Heart left ventricle (tissue), 13 donors: ENCODE data around the gene PRM2.

Experiments
- POLR2A ChIP-seq, 2 donors: fragments of 450-650 bp; IDR thresholded peaks; one replicate each; pipeline ENCODE4 v1.6.1; 2017; ENCODE audit warnings: antibody characterized with exemption in 2 of 2, mild to moderate bottlenecking in 2 of 2, moderate library complexity in 2 of 2
- TF ChIP-seq, protein P1 (sequence below), 12 donors: fragments of 200-600 bp; sonication (generic) in 4 of 12; IDR thresholded peaks; one replicate each; pipeline versions ENCODE4 v1.5.0 to v1.8.0; 2018 to 2022; ENCODE audit warnings: antibody characterized with exemption in 12 of 12, mild to moderate bottlenecking in 5 of 12
- donor health status: ischemic (EF 13 %, LVEDD 7.1; RV severe dilation, severe dysfunction).
- donor health status: DM: no; HTN: yes; CAD: no.
- donor health status: DM: no; HTN: no; CAD: no.
- donor health status: ischemic (EF 25% LVEDD 6.9; RV normal size, moderate dysfunction).
- donor health status: ischemic (EF 25% LVEDD 5.7; RV mildly dilated, moderate dysfunction).
- donor health status: ischemic (EF 35%, LVEDD 5.7; RV mildly dilated, moderate dysfunction).
- donor health status: nonischemic (EF 11% LVEDD 7.7; RV severe dilation, severe dysfunction).
- donor health status: DM: yes; HTN: yes; CAD: no.
- donor health status: PGD.
- donor health status: ischemic (EF 29% LVEDD 5.4; RV normal size, mild dysfunction).
- donor health status: nonischemic (EF 23%, LVEDD 6.1; RV moderate dilation, normal function).

DNA sequence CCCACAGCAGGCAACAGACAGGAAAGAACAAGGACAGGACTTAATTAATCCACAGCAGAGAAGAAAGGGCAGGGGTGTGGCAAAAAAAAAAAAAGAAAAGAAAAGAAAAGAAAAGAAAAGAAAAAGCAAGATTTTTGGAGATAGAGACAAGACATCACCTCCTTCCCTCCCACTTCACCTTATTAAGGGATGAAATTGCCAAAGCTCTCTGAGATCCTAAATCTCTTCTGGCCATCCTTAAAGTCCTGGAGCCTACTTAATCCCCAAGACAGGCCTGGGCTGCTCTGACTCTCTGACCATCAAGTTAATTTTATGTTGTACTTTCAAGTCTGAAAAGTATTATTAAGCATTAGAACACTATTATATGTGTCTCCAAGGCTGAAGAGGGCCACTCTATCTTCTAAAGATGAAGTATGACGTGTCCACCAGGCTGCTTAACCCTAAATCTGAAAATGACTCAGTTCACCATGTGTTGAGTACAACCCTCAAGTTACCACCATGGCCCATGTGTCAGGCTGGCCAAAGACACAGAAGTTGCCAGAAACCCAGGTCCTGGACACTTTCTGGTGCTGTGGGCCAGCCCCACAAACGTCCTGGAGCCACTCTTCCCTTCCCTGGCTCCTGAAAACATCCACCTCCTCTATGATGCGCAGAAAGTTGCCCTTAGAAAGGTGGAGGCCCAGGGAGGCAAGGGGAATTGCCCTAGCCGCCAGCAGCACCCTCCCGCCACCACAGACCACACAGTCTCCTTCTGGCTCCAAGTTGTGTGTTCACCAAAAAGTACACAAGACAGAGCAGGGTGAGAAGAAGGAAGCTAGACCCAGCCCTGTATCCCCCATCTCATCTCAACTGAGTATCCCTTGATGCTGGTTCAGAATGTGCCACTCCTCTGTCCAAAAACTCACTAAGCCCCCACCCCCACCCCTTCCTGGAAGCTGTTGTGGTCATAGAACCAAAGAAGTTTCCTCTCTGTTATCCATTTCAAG, 23.0 kb downstream of the PRM2 start:
- TF ChIP-seq, protein P1, sequence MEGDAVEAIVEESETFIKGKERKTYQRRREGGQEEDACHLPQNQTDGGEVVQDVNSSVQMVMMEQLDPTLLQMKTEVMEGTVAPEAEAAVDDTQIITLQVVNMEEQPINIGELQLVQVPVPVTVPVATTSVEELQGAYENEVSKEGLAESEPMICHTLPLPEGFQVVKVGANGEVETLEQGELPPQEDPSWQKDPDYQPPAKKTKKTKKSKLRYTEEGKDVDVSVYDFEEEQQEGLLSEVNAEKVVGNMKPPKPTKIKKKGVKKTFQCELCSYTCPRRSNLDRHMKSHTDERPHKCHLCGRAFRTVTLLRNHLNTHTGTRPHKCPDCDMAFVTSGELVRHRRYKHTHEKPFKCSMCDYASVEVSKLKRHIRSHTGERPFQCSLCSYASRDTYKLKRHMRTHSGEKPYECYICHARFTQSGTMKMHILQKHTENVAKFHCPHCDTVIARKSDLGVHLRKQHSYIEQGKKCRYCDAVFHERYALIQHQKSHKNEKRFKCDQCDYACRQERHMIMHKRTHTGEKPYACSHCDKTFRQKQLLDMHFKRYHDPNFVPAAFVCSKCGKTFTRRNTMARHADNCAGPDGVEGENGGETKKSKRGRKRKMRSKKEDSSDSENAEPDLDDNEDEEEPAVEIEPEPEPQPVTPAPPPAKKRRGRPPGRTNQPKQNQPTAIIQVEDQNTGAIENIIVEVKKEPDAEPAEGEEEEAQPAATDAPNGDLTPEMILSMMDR (IDR thresholded peaks at IDR 0.05): no peak
- no peak for TF ChIP-seq POLR2A (IDR thresholded peaks at IDR 0.05)
